HCT116 (cell line): ENCODE measurements around the gene SUGP2. TPM values are rescaled to one million over a fixed set of nuclear protein-coding genes. Genes with fewer than 3 reads are reported as not detected.

Experiments
- ATAC-seq: fragments of 200-7000 bp; cut with Tn5 transposase; 2 replicates; pipeline ENCODE4 v1.9.1; 2020; ENCODE audit warnings: mild to moderate bottlenecking, moderate library complexity
- BruUV-seq: library from RNA; stranded (reverse); fragments of 400-500 nt; replicated peaks from 2 replicates; lab custom pipeline; 2021; lab: Mats Ljungman, UMichigan
- CTCF ChIA-PET: fragments of 300-600 bp; sonication (Branson Sonifier 250); formaldehyde crosslinking; loops from one replicate; lab custom pipeline; 2021; ENCODE audit warnings: antibody characterized with exemption; lab: Charles Lee
- POLR2A ChIA-PET: fragments of 300-600, 350-600 bp; sonication (Branson Sonifier 250); formaldehyde crosslinking; loops from one replicate; lab custom pipeline; 2021; ENCODE audit warnings: antibody characterized with exemption; lab: Charles Lee
- RAD21 ChIA-PET, 2 experiments: fragments of 300-600 bp; sonication (Branson Sonifier 250); formaldehyde crosslinking; loops; one replicate each; lab custom pipeline; 2023; ENCODE audit warnings: low total read pairs in 2 of 2; ENCODE audit not compliant: uncharacterized antibody in 2 of 2, unreplicated experiment in 2 of 2, low non-redundant PET in 1 of 2; lab: Charles Lee
- DNase-seq: peaks from one replicate; pipeline ENCODE4 v3.0.0-alpha.2; 2010; ENCODE audit warnings: low read depth, low spot score
- H2AFZ ChIP-seq: fragments of 200-600 bp; shearing (Covaris generic), sonication (generic); 2 replicates; pipeline ENCODE4 v1.6.1; 2017; ENCODE audit warnings: low read depth, mixed run types, mixed read lengths, antibody characterized with exemption, low read length; ENCODE audit not compliant: poor library complexity, severe bottlenecking
- H3K27ac ChIP-seq: 2 replicates; pipeline ENCODE4 v1.5.1; 2012; ENCODE audit warnings: low read depth, low read length
- H3K27me3 ChIP-seq: fragments of 200-600 bp; sonication (generic); 2 replicates; pipeline ENCODE4 v1.6.1; 2016; ENCODE audit warnings: mixed run types, low read length, mixed read lengths; ENCODE audit not compliant: insufficient read depth
- H3K36me3 ChIP-seq, 2 experiments: fragments of 200-500 bp in 1 of 2; fragments of 200-600 bp in 1 of 2; sonication (Bioruptor generic) in 1 of 2; sonication (generic) in 1 of 2; 2 replicates each; pipeline versions ENCODE4 v1.5.1 to v1.6.1; 2014 to 2016; ENCODE audit warnings: low read length in 2 of 2, inconsistent platforms in 1 of 2, mixed read lengths in 1 of 2, mixed run types in 1 of 2; ENCODE audit not compliant: insufficient read depth in 2 of 2, control insufficient read depth in 1 of 2
- H3K4me1 ChIP-seq, 2 experiments: fragments of 200-600 bp in 1 of 2; sonication (generic) in 1 of 2; 2 replicates each; pipeline versions ENCODE4 v1.5.1 to v1.6.1; 2012 to 2017; ENCODE audit warnings: low read length in 2 of 2, inconsistent platforms in 1 of 2, mild to moderate bottlenecking in 1 of 2, mixed read lengths in 1 of 2, mixed run types in 1 of 2, moderate library complexity in 1 of 2; ENCODE audit not compliant: insufficient read depth in 2 of 2, control insufficient read depth in 1 of 2
- H3K4me2 ChIP-seq: fragments of 200-600 bp; sonication (generic); 2 replicates; pipeline ENCODE4 v1.6.1; 2017; ENCODE audit warnings: mixed run types, low read length, mixed read lengths
- H3K4me3 ChIP-seq, 2 experiments: fragments of 200-600 bp in 1 of 2; sonication (generic) in 1 of 2; replicated peaks in 1 of 2; 2 replicates each; pipeline ENCODE4 v1.5.1; 2011 to 2016; ENCODE audit warnings: low read length in 2 of 2, control low read depth in 1 of 2, low read depth in 1 of 2, mild to moderate bottlenecking in 1 of 2, mixed read lengths in 1 of 2, mixed run types in 1 of 2
- H3K79me2 ChIP-seq: fragments of 200-600 bp; sonication (generic); 2 replicates; pipeline ENCODE4 v1.6.1; 2017; ENCODE audit warnings: mild to moderate bottlenecking, mixed run types, low read length, moderate library complexity, mixed read lengths; ENCODE audit not compliant: insufficient read depth
- H3K9ac ChIP-seq: fragments of 200-600 bp; sonication (generic); 2 replicates; pipeline ENCODE4 v1.6.1; 2016; ENCODE audit warnings: low read length, mixed read lengths
- H3K9me2 ChIP-seq: fragments of 200-600 bp; sonication (generic), shearing (Covaris generic); 2 replicates; pipeline ENCODE4 v1.6.1; 2017; ENCODE audit warnings: mixed run types, mild to moderate bottlenecking, moderate library complexity; ENCODE audit not compliant: insufficient read depth
- H3K9me3 ChIP-seq, 2 experiments: fragments of 200-500 bp in 1 of 2; fragments of 200-600 bp in 1 of 2; sonication (Bioruptor generic) in 1 of 2; sonication (generic) in 1 of 2; 2 replicates each; pipeline ENCODE4 v1.6.1; 2014 to 2017; ENCODE audit warnings: low read length in 2 of 2, mixed read lengths in 2 of 2, inconsistent platforms in 1 of 2, low read depth in 1 of 2, mild to moderate bottlenecking in 1 of 2, mixed run types in 1 of 2, moderate library complexity in 1 of 2; ENCODE audit not compliant: control insufficient read depth in 1 of 2, insufficient read depth in 1 of 2
- H4K20me1 ChIP-seq: fragments of 200-600 bp; sonication (generic), shearing (Covaris generic); 2 replicates; pipeline ENCODE4 v1.6.1; 2017; ENCODE audit warnings: mixed run types, mild to moderate bottlenecking, moderate library complexity; ENCODE audit not compliant: insufficient read depth
- ATF3 ChIP-seq: IDR thresholded peaks from 2 replicates; pipeline ENCODE4 v1.6.1; 2012
- CBX3 ChIP-seq: IDR thresholded peaks from 2 replicates; pipeline ENCODE4 v1.6.1; 2012; ENCODE audit warnings: low read depth
- EGR1 ChIP-seq: IDR thresholded peaks from 2 replicates; pipeline ENCODE4 v1.6.1; 2012; ENCODE audit warnings: low read depth
- JUND ChIP-seq: IDR thresholded peaks from 2 replicates; pipeline ENCODE4 v1.6.1; 2012
- POLR2A ChIP-seq: IDR thresholded peaks from 2 replicates; pipeline ENCODE4 v1.7.0; 2011; ENCODE audit warnings: borderline replicate concordance; ENCODE audit not compliant: insufficient read depth, insufficient read length; ENCODE audit errors: extremely low read depth
- POLR2AphosphoS5 ChIP-seq: IDR thresholded peaks from 2 replicates; pipeline ENCODE4 v1.6.1; 2011; ENCODE audit warnings: mild to moderate bottlenecking, low read depth, low read length, moderate library complexity
- SP1 ChIP-seq: IDR thresholded peaks from 2 replicates; pipeline ENCODE4 v1.6.1; 2012; ENCODE audit warnings: low read depth
- YY1 ChIP-seq: IDR thresholded peaks from 2 replicates; pipeline ENCODE4 v1.6.1; 2011; ENCODE audit warnings: low read length, low read depth, moderate library complexity, mild to moderate bottlenecking; ENCODE audit not compliant: insufficient replicate concordance; ENCODE audit errors: extremely low read depth
- ZFX ChIP-seq: fragments of 450-650 bp; IDR thresholded peaks from 2 replicates; pipeline ENCODE4 v1.6.1; 2017
- intact Hi-C: fragments of 100-400 bp; cut with micrococcal nuclease; formaldehyde crosslinking; loops from 2 replicates; pipeline ENCODE4 v1.10.0; 2022
- total RNA-seq: library from RNA; stranded (reverse); gene quantifications from one replicate; pipeline ENCODE4 v1.2.1, GENCODE V29; 2021; ENCODE audit not compliant: unreplicated experiment
- TF ChIP-seq, protein P1 (sequence below): IDR thresholded peaks from 2 replicates; pipeline ENCODE4 v1.6.1; 2011; ENCODE audit warnings: mild to moderate bottlenecking, low read length, moderate library complexity; ENCODE audit not compliant: insufficient replicate concordance; ENCODE audit errors: extremely low read depth
- TF ChIP-seq, protein P2 (sequence below): IDR thresholded peaks from 2 replicates; pipeline ENCODE4 v1.6.1; 2012

SUGP2 gene
- total RNA-seq, 1 experiment from 2014 or later: 82.4 TPM

- no TSS peak for BruUV-seq
- no peaks in the 10 kb centered on the region for H3K9me3 ChIP-seq
- ChIA-PET CTCF (interaction anchor here (1.0 to 2.4 kb wide), 4 partner anchors 9 to 144 kb away, joined by 3 to 17 read pairs (median 4); no protein-coding TSS in a partner anchor), POLR2A (no interaction called here), RAD21 (no interaction called here)
- H3K27ac ChIP-seq: no peak overlapping the region
- intact Hi-C loops: no loop called here
- H3K9me2 ChIP-seq: no peaks in the 10 kb centered on the region
- no peak for ATAC-seq
- no peaks in the 10 kb centered on the region for H3K79me2 ChIP-seq
- H3K36me3 ChIP-seq: peaks cover 36 to 48% of the 10 kb centered on the region in 2 experiments
- H3K4me3 ChIP-seq: no peak overlapping the region
- TF ChIP-seq YY1: no peak
- TF ChIP-seq, protein P1, sequence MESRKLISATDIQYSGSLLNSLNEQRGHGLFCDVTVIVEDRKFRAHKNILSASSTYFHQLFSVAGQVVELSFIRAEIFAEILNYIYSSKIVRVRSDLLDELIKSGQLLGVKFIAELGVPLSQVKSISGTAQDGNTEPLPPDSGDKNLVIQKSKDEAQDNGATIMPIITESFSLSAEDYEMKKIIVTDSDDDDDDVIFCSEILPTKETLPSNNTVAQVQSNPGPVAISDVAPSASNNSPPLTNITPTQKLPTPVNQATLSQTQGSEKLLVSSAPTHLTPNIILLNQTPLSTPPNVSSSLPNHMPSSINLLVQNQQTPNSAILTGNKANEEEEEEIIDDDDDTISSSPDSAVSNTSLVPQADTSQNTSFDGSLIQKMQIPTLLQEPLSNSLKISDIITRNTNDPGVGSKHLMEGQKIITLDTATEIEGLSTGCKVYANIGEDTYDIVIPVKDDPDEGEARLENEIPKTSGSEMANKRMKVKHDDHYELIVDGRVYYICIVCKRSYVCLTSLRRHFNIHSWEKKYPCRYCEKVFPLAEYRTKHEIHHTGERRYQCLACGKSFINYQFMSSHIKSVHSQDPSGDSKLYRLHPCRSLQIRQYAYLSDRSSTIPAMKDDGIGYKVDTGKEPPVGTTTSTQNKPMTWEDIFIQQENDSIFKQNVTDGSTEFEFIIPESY: no peak
- TF ChIP-seq ATF3: no peak
- no peak for TF ChIP-seq POLR2AphosphoS5
- TF ChIP-seq POLR2A: no peak
- TF ChIP-seq, protein P2, sequence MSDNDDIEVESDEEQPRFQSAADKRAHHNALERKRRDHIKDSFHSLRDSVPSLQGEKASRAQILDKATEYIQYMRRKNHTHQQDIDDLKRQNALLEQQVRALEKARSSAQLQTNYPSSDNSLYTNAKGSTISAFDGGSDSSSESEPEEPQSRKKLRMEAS: no peak
- TF ChIP-seq JUND: no peak
- TF ChIP-seq CBX3: no peak
- TF ChIP-seq ZFX: no peak
- no peak for TF ChIP-seq EGR1
- TF ChIP-seq SP1: no peak
- H4K20me1 ChIP-seq: no peaks in the 10 kb centered on the region
- no peak overlapping the region for H3K4me2 ChIP-seq
- H3K9ac ChIP-seq: no peak overlapping the region
- no peaks in the 10 kb centered on the region for H3K27me3 ChIP-seq
- no peaks in the 10 kb centered on the region; a peak in 1 of 4 replicates for H3K4me1 ChIP-seq
- H2AFZ ChIP-seq: no peak overlapping the region
- no peak for DNase-seq
Measured at GRCh38 chr19:18996351-18996750, 37.0 kb downstream of the SUGP2 start.
